HCT116 (cell line): ENCODE data around the gene RNF166. TPM values are rescaled to one million over a fixed set of nuclear protein-coding genes. Genes with fewer than 3 reads are reported as not detected.

ENCODE experiments used
- ATAC-seq: fragments of 200-7000 bp; cut with Tn5 transposase; 2 replicates; pipeline ENCODE4 v1.9.1; 2020; ENCODE audit warnings: mild to moderate bottlenecking, moderate library complexity
- BruUV-seq: library from RNA; stranded (reverse); fragments of 400-500 nt; replicated peaks from 2 replicates; lab custom pipeline; 2021; lab: Mats Ljungman, UMichigan
- CTCF ChIA-PET: fragments of 300-600 bp; sonication (Branson Sonifier 250); formaldehyde crosslinking; loops from one replicate; lab custom pipeline; 2021; ENCODE audit warnings: antibody characterized with exemption; lab: Charles Lee
- POLR2A ChIA-PET: fragments of 300-600, 350-600 bp; sonication (Branson Sonifier 250); formaldehyde crosslinking; loops from one replicate; lab custom pipeline; 2021; ENCODE audit warnings: antibody characterized with exemption; lab: Charles Lee
- RAD21 ChIA-PET, 2 experiments: fragments of 300-600 bp; sonication (Branson Sonifier 250); formaldehyde crosslinking; loops; one replicate each; lab custom pipeline; 2023; ENCODE audit warnings: low total read pairs in 2 of 2; ENCODE audit not compliant: uncharacterized antibody in 2 of 2, unreplicated experiment in 2 of 2, low non-redundant PET in 1 of 2; lab: Charles Lee
- DNase-seq: peaks from one replicate; pipeline ENCODE4 v3.0.0-alpha.2; 2010; ENCODE audit warnings: low read depth, low spot score
- H2AFZ ChIP-seq: fragments of 200-600 bp; shearing (Covaris generic), sonication (generic); 2 replicates; pipeline ENCODE4 v1.6.1; 2017; ENCODE audit warnings: low read depth, mixed run types, mixed read lengths, antibody characterized with exemption, low read length; ENCODE audit not compliant: poor library complexity, severe bottlenecking
- H3K27ac ChIP-seq: 2 replicates; pipeline ENCODE4 v1.5.1; 2012; ENCODE audit warnings: low read depth, low read length
- H3K27me3 ChIP-seq: fragments of 200-600 bp; sonication (generic); 2 replicates; pipeline ENCODE4 v1.6.1; 2016; ENCODE audit warnings: mixed run types, low read length, mixed read lengths; ENCODE audit not compliant: insufficient read depth
- H3K36me3 ChIP-seq, 2 experiments: fragments of 200-500 bp in 1 of 2; fragments of 200-600 bp in 1 of 2; sonication (Bioruptor generic) in 1 of 2; sonication (generic) in 1 of 2; 2 replicates each; pipeline versions ENCODE4 v1.5.1 to v1.6.1; 2014 to 2016; ENCODE audit warnings: low read length in 2 of 2, inconsistent platforms in 1 of 2, mixed read lengths in 1 of 2, mixed run types in 1 of 2; ENCODE audit not compliant: insufficient read depth in 2 of 2, control insufficient read depth in 1 of 2
- H3K4me1 ChIP-seq, 2 experiments: fragments of 200-600 bp in 1 of 2; sonication (generic) in 1 of 2; 2 replicates each; pipeline versions ENCODE4 v1.5.1 to v1.6.1; 2012 to 2017; ENCODE audit warnings: low read length in 2 of 2, inconsistent platforms in 1 of 2, mild to moderate bottlenecking in 1 of 2, mixed read lengths in 1 of 2, mixed run types in 1 of 2, moderate library complexity in 1 of 2; ENCODE audit not compliant: insufficient read depth in 2 of 2, control insufficient read depth in 1 of 2
- H3K4me2 ChIP-seq: fragments of 200-600 bp; sonication (generic); 2 replicates; pipeline ENCODE4 v1.6.1; 2017; ENCODE audit warnings: mixed run types, low read length, mixed read lengths
- H3K4me3 ChIP-seq, 2 experiments: fragments of 200-600 bp in 1 of 2; sonication (generic) in 1 of 2; replicated peaks in 1 of 2; 2 replicates each; pipeline ENCODE4 v1.5.1; 2011 to 2016; ENCODE audit warnings: low read length in 2 of 2, control low read depth in 1 of 2, low read depth in 1 of 2, mild to moderate bottlenecking in 1 of 2, mixed read lengths in 1 of 2, mixed run types in 1 of 2
- H3K79me2 ChIP-seq: fragments of 200-600 bp; sonication (generic); 2 replicates; pipeline ENCODE4 v1.6.1; 2017; ENCODE audit warnings: mild to moderate bottlenecking, mixed run types, low read length, moderate library complexity, mixed read lengths; ENCODE audit not compliant: insufficient read depth
- H3K9ac ChIP-seq: fragments of 200-600 bp; sonication (generic); 2 replicates; pipeline ENCODE4 v1.6.1; 2016; ENCODE audit warnings: low read length, mixed read lengths
- H3K9me2 ChIP-seq: fragments of 200-600 bp; sonication (generic), shearing (Covaris generic); 2 replicates; pipeline ENCODE4 v1.6.1; 2017; ENCODE audit warnings: mixed run types, mild to moderate bottlenecking, moderate library complexity; ENCODE audit not compliant: insufficient read depth
- H3K9me3 ChIP-seq, 2 experiments: fragments of 200-500 bp in 1 of 2; fragments of 200-600 bp in 1 of 2; sonication (Bioruptor generic) in 1 of 2; sonication (generic) in 1 of 2; 2 replicates each; pipeline ENCODE4 v1.6.1; 2014 to 2017; ENCODE audit warnings: low read length in 2 of 2, mixed read lengths in 2 of 2, inconsistent platforms in 1 of 2, low read depth in 1 of 2, mild to moderate bottlenecking in 1 of 2, mixed run types in 1 of 2, moderate library complexity in 1 of 2; ENCODE audit not compliant: control insufficient read depth in 1 of 2, insufficient read depth in 1 of 2
- H4K20me1 ChIP-seq: fragments of 200-600 bp; sonication (generic), shearing (Covaris generic); 2 replicates; pipeline ENCODE4 v1.6.1; 2017; ENCODE audit warnings: mixed run types, mild to moderate bottlenecking, moderate library complexity; ENCODE audit not compliant: insufficient read depth
- ATF3 ChIP-seq: IDR thresholded peaks from 2 replicates; pipeline ENCODE4 v1.6.1; 2012
- CTCF ChIP-seq, 3 experiments: fragments of 200-600 bp in 1 of 3; sonication (generic) in 1 of 3; IDR thresholded peaks in 2 of 3; conservative IDR thresholded peaks in 1 of 3; 2 replicates each; pipeline ENCODE4 v1.5.1; 2012 to 2017; ENCODE audit warnings: low read depth in 2 of 3, low read length in 2 of 3, antibody characterized with exemption in 1 of 3, borderline replicate concordance in 1 of 3, control low read depth in 1 of 3, mild to moderate bottlenecking in 1 of 3, mixed read lengths in 1 of 3, mixed run types in 1 of 3, moderate library complexity in 1 of 3; ENCODE audit not compliant: insufficient read depth in 1 of 3
- RAD21 ChIP-seq: IDR thresholded peaks from 2 replicates; pipeline ENCODE4 v1.6.1; 2012; ENCODE audit warnings: low read depth, mild to moderate bottlenecking
- intact Hi-C: fragments of 100-400 bp; cut with micrococcal nuclease; formaldehyde crosslinking; loops from 2 replicates; pipeline ENCODE4 v1.10.0; 2022
- total RNA-seq: library from RNA; stranded (reverse); gene quantifications from one replicate; pipeline ENCODE4 v1.2.1, GENCODE V29; 2021; ENCODE audit not compliant: unreplicated experiment

The RNF166 gene
- total RNA-seq, 1 experiment from 2014 or later = 39.4 TPM

GRCh38 chr16:88743693-88744576, 37.7 kb upstream of the RNF166 start:
- Histone ChIP-seq H3K79me2 (peaks cover 60% of the 10 kb centered on the region), H3K36me3 (peaks cover 6 to 38% of the 10 kb centered on the region in 2 experiments; a peak in 2 of 4 replicates), H3K27me3 (no peaks in the 10 kb centered on the region), H3K4me1 (peaks cover 0 to 16% of the 10 kb centered on the region in 2 experiments; a peak in 2 of 4 replicates), H3K4me3 (no peak overlapping the region), H3K9me3 (no peaks in the 10 kb centered on the region), H3K9ac (no peak overlapping the region), H3K9me2 (no peaks in the 10 kb centered on the region), H2AFZ (no peak overlapping the region), H3K27ac (peak overlapping the region; percentile 40; the same call in 1 of the 2 replicates), H4K20me1 (peaks cover 10% of the 10 kb centered on the region; the same call in 1 of the 2 replicates), H3K4me2 (no peak overlapping the region)
- no TSS peak for BruUV-seq
- ChIA-PET POLR2A (no interaction called here), CTCF (interaction anchor here (0.6 to 0.9 kb wide), 2 partner anchors 66 to 68 kb away, joined by 3 read pairs; partner anchors contain the start of gene APRT), RAD21 (no interaction called here)
- intact Hi-C loops = loop anchor here (2.0 kb wide), 1 partner anchor 41 kb away; the partner anchor contains the start of gene PIEZO1
- DNase-seq (peak; percentile 56), ATAC-seq (peak; percentile 76)
- TF ChIP-seq CTCF (IDR thresholded peaks at IDR 0.05 in 2 of 3, conservative IDR thresholded peaks at IDR 0.05 in 1 of 3; ENCODE audit: borderline replicate concordance in 1 of 3, insufficient read depth in 1 of 3, low read depth in 2 of 3, low read length in 2 of 3) = peak; percentile 81 to 98 (median 97)
- TF ChIP-seq ATF3 = no peak
- peak; percentile 72 for TF ChIP-seq RAD21
